Endodermal cell (in vitro differentiated cells): ENCODE results near the gene PTPRC. TPM values are rescaled to one million over a fixed set of nuclear protein-coding genes. Genes with fewer than 3 reads are reported as not detected.

Experiments
- DNase-seq: peaks from one replicate; pipeline ENCODE4 v3.0.0-alpha.2; 2017
- H3K27ac ChIP-seq: 2 replicates; pipeline ENCODE4 v1.5.1; 2013; ENCODE audit warnings: mild to moderate bottlenecking, low read depth, low read length, moderate library complexity
- H3K27me3 ChIP-seq: 2 replicates; pipeline ENCODE4 v1.6.1; 2013; ENCODE audit warnings: mild to moderate bottlenecking, low read length, moderate library complexity; ENCODE audit not compliant: insufficient read depth, control insufficient read depth, poor library complexity, severe bottlenecking
- H3K36me3 ChIP-seq: 2 replicates; pipeline ENCODE4 v1.7.0; 2013; ENCODE audit warnings: mild to moderate bottlenecking, low read length, moderate library complexity; ENCODE audit not compliant: control insufficient read depth, insufficient read depth
- H3K4me1 ChIP-seq: one replicate; pipeline ENCODE4 v1.7.0; 2013; ENCODE audit warnings: low read length; ENCODE audit not compliant: control insufficient read depth, insufficient read depth
- H3K4me3 ChIP-seq: 2 replicates; pipeline ENCODE4 v1.5.1; 2013; ENCODE audit warnings: mild to moderate bottlenecking, low read length, moderate library complexity
- H3K9ac ChIP-seq: 2 replicates; pipeline ENCODE4 v1.6.1; 2013; ENCODE audit warnings: mild to moderate bottlenecking, low read length, moderate library complexity; ENCODE audit not compliant: poor library complexity, severe bottlenecking; ENCODE audit errors: extremely low read depth
- H3K9me3 ChIP-seq: 2 replicates; pipeline ENCODE4 v1.6.1; 2013; ENCODE audit warnings: mild to moderate bottlenecking, low read length, moderate library complexity; ENCODE audit not compliant: control insufficient read depth
- H3K27ac Mint-ChIP-seq: 2 replicates; pipeline ENCODE4 v1.8.0; 2020; ENCODE audit warnings: mixed read lengths
- H3K27me3 Mint-ChIP-seq: 2 replicates; pipeline ENCODE4 v1.8.0; 2021; ENCODE audit warnings: mild to moderate bottlenecking, mixed read lengths; ENCODE audit not compliant: insufficient read depth
- H3K36me3 Mint-ChIP-seq: 2 replicates; pipeline ENCODE4 v1.8.0; 2020; ENCODE audit warnings: low read depth, mixed read lengths
- H3K4me1 Mint-ChIP-seq: 2 replicates; pipeline ENCODE4 v1.8.0; 2020; ENCODE audit warnings: mixed read lengths
- H3K4me3 Mint-ChIP-seq: 2 replicates; pipeline ENCODE4 v1.8.0; 2020; ENCODE audit warnings: mild to moderate bottlenecking, moderate library complexity, mixed read lengths
- H3K9me3 Mint-ChIP-seq: 2 replicates; pipeline ENCODE4 v1.8.0; 2020; ENCODE audit warnings: mild to moderate bottlenecking, mixed read lengths
- CTCF ChIP-seq: fragments of 200-600 bp; sonication (generic); conservative IDR thresholded peaks from 2 replicates; pipeline ENCODE4 v1.5.0; 2021; ENCODE audit warnings: antibody characterized with exemption, mild to moderate bottlenecking
- WGBS, 2 experiments: methylation state at CpG; one replicate each; pipeline versions ENCODE4 v1.1.5 to v1.1.7; 2013; ENCODE audit warnings: missing lambda C conversion rate in 2 of 2, mixed read lengths in 1 of 2; ENCODE audit not compliant: insufficient coverage in 1 of 2, insufficient read length in 1 of 2; 5-methylcytosine and 5-hydroxymethylcytosine counted together
- total RNA-seq, 2 donors: library from RNA; stranded (reverse); fragmentation: NEBNext Ultra II Directional in 1 of 2; extraction: Animal tissue kit (Norgen Biotek cat#: 25700) in 1 of 2; gene quantifications; 2 replicates in 1 of 2; 3 replicates in 1 of 2; pipeline ENCODE4 v1.2.1, GENCODE V29; 2021

PTPRC gene
- total RNA-seq, 2 donors from 2014 or later: 0.11 TPM; not detected in 1

- H3K27me3 ChIP-seq: no peaks in the 10 kb centered on the region
- Mint-ChIP-seq H3K27ac (no peak overlapping the region), H3K4me3 (no peak overlapping the region), H3K4me1 (peaks cover 8% of the 10 kb centered on the region), H3K9me3 (no peaks in the 10 kb centered on the region), H3K36me3 (no peaks in the 10 kb centered on the region), H3K27me3 (peaks cover 2% of the 10 kb centered on the region)
- H3K9me3 ChIP-seq: no peaks in the 10 kb centered on the region
- no peak overlapping the region for H3K9ac ChIP-seq
- H3K36me3 ChIP-seq: no peaks in the 10 kb centered on the region
- H3K4me3 ChIP-seq: no peak overlapping the region
- TF ChIP-seq CTCF: no peak
- WGBS, 2 experiments: 97 to 98% methylated on average over 18 to 31 of the region's 31 CpGs
- DNase-seq: no peak
- H3K4me1 ChIP-seq: no peaks in the 10 kb centered on the region
- H3K27ac ChIP-seq: no peak overlapping the region
Measured at GRCh38 chr1:198679535-198680173, 40.8 kb downstream of the PTPRC start.

GRCh38 chr1:198680174-198680875, 41.5 kb downstream of the PTPRC start:
- H3K4me3 ChIP-seq: no peak overlapping the region
- Mint-ChIP-seq H3K27ac (no peak overlapping the region), H3K9me3 (no peaks in the 10 kb centered on the region), H3K4me1 (peaks cover 8% of the 10 kb centered on the region), H3K36me3 (no peaks in the 10 kb centered on the region), H3K27me3 (peaks cover 2% of the 10 kb centered on the region), H3K4me3 (no peak overlapping the region)
- TF ChIP-seq CTCF: no peak
- H3K27me3 ChIP-seq: no peaks in the 10 kb centered on the region
- no peak for DNase-seq
- H3K9ac ChIP-seq: no peak overlapping the region
- no peaks in the 10 kb centered on the region for H3K36me3 ChIP-seq
- no peak overlapping the region for H3K27ac ChIP-seq
- no peaks in the 10 kb centered on the region for H3K4me1 ChIP-seq
- H3K9me3 ChIP-seq: no peaks in the 10 kb centered on the region
- WGBS, 2 experiments: 94 to 95% methylated on average over 12 to 15 of the region's 15 CpGs

- no peaks in the 10 kb centered on the region for H3K36me3 ChIP-seq
- 75% methylated on average over 1 of the region's 1 CpG; no CpG with 5 or more reads in 1 of the 2 experiments for WGBS, 2 experiments
- Mint-ChIP-seq H3K9me3 (no peaks in the 10 kb centered on the region), H3K36me3 (no peaks in the 10 kb centered on the region), H3K27ac (no peak overlapping the region), H3K27me3 (peaks cover 2% of the 10 kb centered on the region), H3K4me1 (peaks cover 13% of the 10 kb centered on the region), H3K4me3 (no peak overlapping the region)
- no peak for DNase-seq
- no peak overlapping the region for H3K27ac ChIP-seq
- no peaks in the 10 kb centered on the region for H3K9me3 ChIP-seq
- TF ChIP-seq CTCF: no peak
- H3K9ac ChIP-seq: no peak overlapping the region
- no peaks in the 10 kb centered on the region for H3K27me3 ChIP-seq
- no peaks in the 10 kb centered on the region for H3K4me1 ChIP-seq
- H3K4me3 ChIP-seq: no peak overlapping the region
Measured at GRCh38 chr1:198681252-198681651, 42.4 kb downstream of the PTPRC start.
